Activated T-helper 1 cell treated with anti-CD3 and anti-CD28 coated beads, Interleukin-2, amount 50 U/mL, for 16 hours (primary cell): ENCODE data around the gene APPL2.
"Not testable (repeated sequence)": the region's sequence is repeated elsewhere in the genome, so short reads cannot be mapped to it uniquely, and the experiment has no call there.

Experiments used
- DNase-seq, 2 donors: peaks; one replicate each; pipeline ENCODE4 v3.0.0-alpha.2; 2020; ENCODE audit warnings: low read depth in 1 of 2, low spot score in 1 of 2

The APPL2 gene

GRCh38 chr12:105257321-105257728, 21.4 kb upstream of the APPL2 start:
- no peak for DNase-seq

GRCh38 chr12:105256921-105257320, 20.9 kb upstream of the APPL2 start:
- DNase-seq: no peak

- DNase-seq: not testable (repeated sequence)
Measured at GRCh38 chr12:105256431-105256830, 20.5 kb upstream of the APPL2 start.

- DNase-seq: no peak
Measured at GRCh38 chr12:105256011-105256410, 20.0 kb upstream of the APPL2 start.

- no peak for DNase-seq
Measured at GRCh38 chr12:105253866-105254513, 18.0 kb upstream of the APPL2 start.

- DNase-seq: no peak
Measured at GRCh38 chr12:105252901-105253300, 16.9 kb upstream of the APPL2 start.

- not testable (repeated sequence) for DNase-seq
Measured at GRCh38 chr12:105245776-105246427, 9.9 kb upstream of the APPL2 start.

GRCh38 chr12:105245291-105245690, 9.3 kb upstream of the APPL2 start:
- DNase-seq: no peak

GRCh38 chr12:105240228-105240627, 4.3 kb upstream of the APPL2 start:
- DNase-seq: no peak

- DNase-seq: no peak
Measured at GRCh38 chr12:105239304-105239703, 3.3 kb upstream of the APPL2 start.

- no peak for DNase-seq
Measured at GRCh38 chr12:105237666-105238065, 1.7 kb upstream of the APPL2 start.

GRCh38 chr12:105235281-105235731, 668 bp downstream of the APPL2 start:
- DNase-seq: no peak

GRCh38 chr12:105234197-105234596, 1.8 kb downstream of the APPL2 start:
- no peak for DNase-seq

GRCh38 chr12:105233041-105233905, 2.7 kb downstream of the APPL2 start:
- no peak for DNase-seq

- DNase-seq: no peak
Measured at GRCh38 chr12:105231396-105231795, 4.6 kb downstream of the APPL2 start.

- no peak for DNase-seq
Measured at GRCh38 chr12:105229371-105229770, 6.6 kb downstream of the APPL2 start.

- no peak for DNase-seq
Measured at GRCh38 chr12:105228966-105229365, 7.0 kb downstream of the APPL2 start.

GRCh38 chr12:105228494-105228893, 7.5 kb downstream of the APPL2 start:
- no peak for DNase-seq

GRCh38 chr12:105227879-105228278, 8.1 kb downstream of the APPL2 start:
- no peak for DNase-seq

- DNase-seq: no peak
Measured at GRCh38 chr12:105226219-105226618, 9.8 kb downstream of the APPL2 start.

GRCh38 chr12:105225505-105226015, 10.4 kb downstream of the APPL2 start:
- no peak for DNase-seq

GRCh38 chr12:105224399-105224798, 11.6 kb downstream of the APPL2 start:
- no peak for DNase-seq
